Stimulated activated CD8-positive, alpha-beta memory T cell treated with anti-CD3 and anti-CD28 coated beads, Interleukin-7, amount 100 ng/mL, for 4 hours (primary cell): Measurements from ENCODE around the gene SUPT7L.
A peak's percentile ranks its signal among the peaks of the same experiment; 100 is the strongest.

Experiments
- DNase-seq, 2 donors: peaks; one replicate each; pipeline ENCODE4 v3.0.0-alpha.2; 2020; ENCODE audit warnings: low read depth in 2 of 2

The SUPT7L gene, protein sequence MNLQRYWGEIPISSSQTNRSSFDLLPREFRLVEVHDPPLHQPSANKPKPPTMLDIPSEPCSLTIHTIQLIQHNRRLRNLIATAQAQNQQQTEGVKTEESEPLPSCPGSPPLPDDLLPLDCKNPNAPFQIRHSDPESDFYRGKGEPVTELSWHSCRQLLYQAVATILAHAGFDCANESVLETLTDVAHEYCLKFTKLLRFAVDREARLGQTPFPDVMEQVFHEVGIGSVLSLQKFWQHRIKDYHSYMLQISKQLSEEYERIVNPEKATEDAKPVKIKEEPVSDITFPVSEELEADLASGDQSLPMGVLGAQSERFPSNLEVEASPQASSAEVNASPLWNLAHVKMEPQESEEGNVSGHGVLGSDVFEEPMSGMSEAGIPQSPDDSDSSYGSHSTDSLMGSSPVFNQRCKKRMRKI

DNA sequence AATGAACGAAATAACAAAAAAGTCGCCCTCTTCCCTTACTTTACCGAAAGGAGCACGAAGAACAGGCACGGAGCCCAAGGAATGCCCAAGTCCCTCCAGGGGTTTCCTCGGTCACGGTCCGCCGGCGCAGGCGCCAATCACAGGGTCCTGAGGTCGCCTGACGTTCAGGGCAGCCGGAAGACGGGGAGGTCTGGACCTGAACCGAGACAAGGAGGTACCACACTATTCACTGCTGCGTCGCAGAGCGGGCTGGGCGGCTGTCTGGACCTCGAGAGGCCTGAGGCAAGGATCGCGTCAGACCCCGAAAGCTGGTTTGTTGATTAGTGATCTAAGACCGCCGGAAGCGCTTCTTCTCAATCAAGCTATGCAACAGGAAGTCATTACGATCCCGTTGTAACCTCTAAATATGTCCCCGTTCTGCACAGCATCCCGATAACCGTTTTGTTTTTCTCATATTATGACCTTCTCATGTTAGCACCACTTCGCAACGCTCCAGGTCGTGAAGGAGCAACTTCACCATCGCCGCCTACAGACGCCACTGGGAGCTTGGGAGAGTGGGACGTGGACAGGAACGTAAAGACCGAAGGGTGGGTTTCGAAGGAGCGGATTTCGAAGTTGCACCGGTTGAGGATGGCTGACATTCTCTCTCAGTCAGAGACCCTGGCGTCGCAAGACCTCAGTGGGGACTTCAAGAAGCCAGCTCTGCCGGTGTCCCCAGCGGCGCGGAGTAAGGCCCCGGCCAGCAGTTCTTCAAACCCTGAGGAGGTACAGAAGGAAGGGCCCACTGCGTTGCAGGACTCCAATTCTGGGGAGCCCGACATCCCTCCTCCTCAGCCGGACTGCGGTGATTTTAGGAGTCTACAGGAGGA, at the start of gene SUPT7L, which contains the start of gene SLC4A1AP:
SUPT7L (minus strand) TSS at position 330 of the 869 bp plus-strand sequence. CDS start 1,422 bp downstream, outside the sequence.
SLC4A1AP (plus strand) TSS at position 605 of the 869 bp plus-strand sequence; CDS start at position 631, 26 bp downstream.
- DNase-seq: peak; percentile 54 to 61

DNA sequence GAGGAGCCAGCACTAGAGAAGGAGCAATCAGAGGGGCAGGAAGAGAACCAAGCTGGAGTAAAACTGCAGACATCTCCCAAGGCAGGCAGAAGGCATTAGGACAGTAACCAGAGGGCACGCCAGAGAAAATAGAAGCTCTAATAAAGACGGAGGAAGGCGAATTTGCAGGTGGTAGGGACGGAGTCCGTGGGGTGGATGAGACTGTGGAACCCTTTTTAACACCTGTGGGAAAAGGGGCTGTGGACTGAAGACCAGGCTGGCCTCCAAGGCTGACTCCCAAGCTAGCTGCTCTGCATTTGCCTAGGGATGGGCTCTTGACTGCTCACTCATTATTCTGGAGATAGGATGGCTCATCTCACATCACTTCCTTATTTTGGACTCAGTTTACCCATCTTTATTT, 49.8 kb upstream of the SUPT7L start:
- no peak for DNase-seq

DNA sequence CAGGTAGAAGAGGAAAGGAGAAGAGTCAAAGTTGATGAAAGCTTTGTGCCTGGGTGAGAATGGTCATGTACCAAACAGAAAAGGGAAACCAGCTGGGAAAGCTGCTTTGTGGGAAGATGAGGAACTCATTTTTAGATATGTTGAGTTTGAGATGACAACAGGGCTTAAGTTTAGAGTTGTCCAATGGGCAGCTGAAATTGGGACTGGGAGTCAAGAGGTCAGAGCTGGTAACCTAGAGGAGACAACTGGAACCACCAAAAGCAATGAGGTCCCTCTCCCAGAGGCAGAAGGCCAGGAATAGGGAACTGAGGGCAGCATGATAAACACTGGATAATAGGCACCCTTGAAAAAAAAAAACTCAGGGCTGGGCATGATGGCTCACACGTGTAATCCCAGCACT, 49.1 kb upstream of the SUPT7L start:
- DNase-seq: no peak

DNA sequence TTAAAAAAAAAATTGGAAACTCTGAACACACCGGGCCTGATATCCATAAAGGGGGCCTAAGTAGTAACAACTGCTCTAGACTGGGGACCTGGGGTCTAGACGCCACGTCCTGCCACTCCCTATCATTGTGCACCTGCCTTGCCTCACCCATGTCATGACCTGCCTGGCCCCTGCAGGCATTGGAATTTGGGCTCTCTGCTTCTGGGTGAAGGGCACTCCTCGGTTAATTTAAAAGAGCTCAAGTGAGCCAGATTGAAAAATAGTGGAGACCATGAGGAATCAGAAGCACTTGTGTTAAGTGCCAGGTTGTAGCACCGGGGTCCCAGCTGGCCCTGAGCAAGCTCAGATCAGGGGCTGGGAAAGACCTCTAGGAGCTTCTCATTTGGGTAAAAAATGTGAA, 48.4 kb upstream of the SUPT7L start:
- no peak for DNase-seq

DNA sequence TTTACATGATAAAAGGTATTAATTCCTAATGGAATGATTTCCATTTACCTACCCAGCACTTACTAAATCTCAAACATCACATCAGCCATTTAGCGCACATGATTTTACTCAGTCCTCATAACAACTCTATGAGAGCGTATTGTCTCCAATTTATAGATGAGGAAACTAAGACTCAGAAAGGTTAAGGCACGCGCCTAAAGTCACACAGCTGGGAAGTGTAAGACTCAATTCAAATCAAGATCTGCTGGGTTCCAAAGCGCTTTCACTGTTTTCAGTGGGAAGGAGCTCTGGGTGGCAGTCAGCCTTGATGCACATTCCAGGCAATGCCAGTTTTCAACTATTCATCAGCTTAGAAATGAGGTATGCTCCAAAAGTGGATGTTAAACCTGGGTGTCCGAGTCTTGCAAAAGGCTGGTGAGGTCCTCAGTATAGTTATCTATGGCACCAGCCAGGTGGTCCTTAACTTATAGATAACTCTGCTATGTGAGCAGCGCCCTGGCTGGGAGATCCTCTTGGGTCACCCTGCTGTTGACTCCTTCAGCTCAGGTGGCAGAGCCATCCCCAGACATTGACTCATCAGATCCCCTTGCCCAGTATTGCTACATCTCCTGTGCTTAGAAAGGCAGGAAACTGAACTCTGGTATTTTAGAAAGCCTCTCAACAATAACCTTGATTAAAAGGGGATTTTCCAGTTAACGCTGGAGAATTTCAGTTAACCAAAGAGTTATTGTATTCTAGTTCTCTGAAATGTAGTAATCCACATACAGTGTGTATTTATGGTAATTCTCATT, 47.4 kb upstream of the SUPT7L start:
- DNase-seq: no peak

DNA sequence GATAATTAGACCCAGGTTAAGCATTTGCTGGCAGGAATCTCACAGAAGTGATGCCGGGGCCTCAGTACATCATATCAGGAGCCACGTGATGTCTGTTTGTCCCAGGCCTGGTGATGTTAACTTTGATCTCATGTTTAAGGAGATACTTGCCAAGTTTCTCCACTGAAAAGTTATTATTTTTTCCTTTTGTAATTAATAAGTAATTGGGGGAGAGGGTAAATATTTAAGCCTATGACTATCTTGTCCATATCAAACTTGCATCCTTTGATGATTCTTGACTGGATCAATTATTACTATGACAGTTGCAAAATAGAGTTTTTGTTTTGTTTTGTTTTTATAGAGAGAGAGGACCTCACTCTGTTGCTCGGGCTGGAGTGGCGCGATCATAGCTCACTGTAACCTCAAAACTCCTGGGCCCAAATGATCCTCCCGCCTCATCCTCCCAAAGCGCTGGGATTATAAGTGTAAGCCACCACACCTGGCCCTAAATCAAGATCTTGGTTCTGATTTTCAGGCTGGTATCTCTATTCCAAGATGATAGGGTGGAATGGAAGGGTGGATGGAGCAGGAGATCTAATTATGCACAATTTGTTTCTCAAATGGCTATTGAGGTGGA, 46.7 kb upstream of the SUPT7L start:
- no peak for DNase-seq

DNA sequence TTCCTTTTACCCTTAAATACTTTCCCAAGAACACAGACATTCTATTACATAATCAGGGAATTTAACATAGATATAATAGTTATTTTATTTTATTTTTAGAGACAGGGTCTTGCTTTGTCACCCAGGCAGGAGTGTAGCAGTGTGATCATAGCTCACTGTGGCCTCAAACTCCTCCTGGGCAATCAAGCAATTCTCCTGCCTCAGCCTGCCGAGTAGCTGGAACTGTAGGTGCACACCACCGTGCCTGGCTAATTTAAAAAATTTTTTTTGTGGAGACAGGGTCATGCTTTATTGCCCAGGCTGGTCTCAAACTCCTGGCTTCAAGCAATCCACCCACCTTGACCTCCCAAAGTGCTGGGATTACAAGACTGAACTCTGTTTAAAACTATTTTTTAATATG, 45.9 kb upstream of the SUPT7L start:
- no peak for DNase-seq

DNA sequence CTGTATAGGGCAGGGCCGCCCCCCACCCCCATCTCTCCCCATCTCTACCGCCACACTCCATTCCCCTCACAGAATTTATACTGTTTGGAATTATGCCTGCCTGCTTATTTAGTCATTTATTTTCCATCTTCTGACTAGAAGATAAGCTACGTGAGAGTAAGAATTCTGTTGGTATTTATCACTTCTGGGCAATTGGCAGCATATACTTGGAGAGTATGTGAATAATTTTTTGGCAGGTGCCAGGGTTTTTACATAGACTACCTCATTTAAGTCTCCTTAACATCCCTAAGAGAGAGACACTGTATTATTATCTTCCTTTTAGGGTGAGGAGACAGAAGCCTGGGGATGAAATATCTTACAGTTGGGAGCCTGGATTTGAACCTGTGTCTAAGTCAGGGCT, 45.3 kb upstream of the SUPT7L start:
- DNase-seq: no peak

DNA sequence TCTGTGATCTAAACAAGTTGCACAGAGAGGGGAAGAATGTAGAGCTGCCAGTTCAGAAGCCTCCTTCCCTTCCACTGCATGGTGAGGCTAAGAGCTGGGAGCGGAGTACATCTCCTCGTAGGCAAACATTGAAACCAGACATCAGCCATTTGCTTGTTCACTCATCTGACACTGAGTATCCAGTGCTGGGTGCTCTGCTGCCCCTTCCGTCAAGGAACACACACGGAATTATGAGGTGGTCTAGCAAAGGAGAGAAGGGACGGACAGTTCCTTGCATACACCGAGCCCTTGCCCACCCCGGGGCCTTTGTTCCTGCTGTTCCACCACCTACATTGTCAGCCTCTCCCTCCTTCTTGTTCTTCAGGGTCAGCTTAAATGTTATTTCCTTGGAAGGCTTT, 44.8 kb upstream of the SUPT7L start:
- DNase-seq: no peak

DNA sequence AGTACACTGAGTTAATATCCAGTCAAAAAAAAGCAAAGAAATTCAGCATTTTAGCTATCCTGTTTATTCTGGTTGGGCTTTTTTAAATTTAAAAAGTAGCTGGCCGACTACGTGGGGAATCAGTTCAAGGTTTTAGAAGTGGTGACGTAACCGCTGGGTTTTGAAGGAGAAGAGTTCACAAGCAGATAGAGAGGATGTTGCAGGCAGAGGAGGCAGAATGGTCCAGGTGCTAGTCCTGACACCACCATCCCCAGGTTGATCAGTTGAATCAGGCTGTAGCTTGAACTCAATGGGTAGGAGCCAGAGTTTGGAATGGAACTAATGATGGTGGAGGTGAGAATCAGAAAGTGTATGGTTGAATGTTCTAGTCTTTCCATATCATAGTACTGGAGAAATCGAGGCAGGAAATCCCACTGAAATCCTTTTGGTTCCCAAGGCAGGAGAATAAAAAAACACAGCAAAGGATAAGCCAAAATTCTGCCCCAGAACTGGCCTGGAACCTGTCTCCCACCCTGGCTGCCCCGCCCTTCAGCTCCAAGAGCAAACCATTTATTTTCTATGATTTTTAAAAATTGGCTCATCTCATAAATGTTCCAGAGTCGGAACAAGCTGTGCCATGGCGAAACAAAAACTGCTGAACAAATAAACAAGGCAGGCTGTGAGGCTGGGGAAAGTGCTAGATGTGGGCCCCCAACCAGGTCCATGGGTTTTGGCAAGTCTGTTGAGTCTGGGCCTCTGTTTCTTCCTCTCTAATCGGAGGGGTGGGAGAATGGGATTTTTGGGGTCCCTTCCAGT, 44.2 kb upstream of the SUPT7L start:
- DNase-seq: no peak

DNA sequence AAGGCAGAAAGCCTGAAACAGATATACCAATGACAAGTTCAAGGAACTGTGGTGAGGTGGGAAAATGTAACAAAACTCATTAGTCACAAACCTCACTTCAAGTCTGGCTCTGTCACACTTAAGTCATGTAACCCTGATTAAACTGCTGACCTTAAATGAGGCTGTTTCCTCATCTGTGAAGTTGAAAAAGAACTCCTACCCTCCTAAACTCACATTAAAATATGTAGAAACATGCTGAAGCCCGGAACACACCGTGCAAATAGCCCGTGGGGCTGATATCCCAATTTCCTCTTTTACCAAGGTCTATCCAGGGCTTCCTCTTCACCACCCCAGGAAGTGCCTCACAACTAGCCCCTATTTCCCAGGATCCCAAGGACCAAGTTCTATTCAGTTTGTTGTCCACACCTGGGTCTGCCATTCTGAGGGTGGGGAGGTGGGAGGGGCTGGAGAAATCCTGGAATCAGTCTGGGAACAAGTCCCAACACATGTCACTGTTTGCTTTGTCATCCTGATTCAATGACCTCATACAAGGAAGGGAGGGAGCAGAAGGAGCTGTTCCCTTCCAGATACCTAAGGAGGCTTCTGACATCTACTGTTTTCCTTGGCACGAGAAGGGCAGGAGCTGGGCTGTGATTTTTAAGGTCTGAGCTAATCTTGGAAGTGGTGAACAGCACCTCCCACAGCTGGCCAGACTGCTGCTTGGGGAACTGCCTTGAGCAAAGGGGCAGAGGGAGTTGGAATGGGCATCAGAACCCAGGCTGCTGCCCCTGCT, 42.6 kb upstream of the SUPT7L start:
- DNase-seq: no peak

DNA sequence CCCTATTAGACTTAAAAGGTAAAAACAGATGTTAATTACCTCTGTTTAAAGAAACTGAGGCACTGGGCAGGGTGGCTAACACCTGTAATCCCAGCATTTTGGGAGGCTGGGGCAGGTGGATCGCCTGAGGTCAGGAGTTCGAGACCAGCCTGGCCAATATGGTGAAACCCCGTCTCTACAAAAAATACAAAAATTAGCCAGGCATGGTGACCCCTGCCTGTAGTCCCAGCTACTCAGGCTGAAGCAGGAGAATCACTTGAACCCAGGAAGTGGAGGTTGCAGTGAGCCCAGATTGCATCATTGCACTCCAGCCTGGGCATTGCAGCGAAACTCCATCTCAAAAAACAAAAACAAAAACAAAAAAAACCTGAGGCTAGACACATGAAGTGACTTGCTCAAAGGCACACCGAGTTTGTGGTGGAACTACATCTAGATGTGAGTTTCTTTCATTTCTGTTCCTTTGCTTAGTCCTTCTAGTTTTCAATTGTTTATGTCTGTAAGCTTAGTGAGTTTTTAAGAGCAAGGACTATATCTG, 41.0 kb upstream of the SUPT7L start:
- DNase-seq: no peak

DNA sequence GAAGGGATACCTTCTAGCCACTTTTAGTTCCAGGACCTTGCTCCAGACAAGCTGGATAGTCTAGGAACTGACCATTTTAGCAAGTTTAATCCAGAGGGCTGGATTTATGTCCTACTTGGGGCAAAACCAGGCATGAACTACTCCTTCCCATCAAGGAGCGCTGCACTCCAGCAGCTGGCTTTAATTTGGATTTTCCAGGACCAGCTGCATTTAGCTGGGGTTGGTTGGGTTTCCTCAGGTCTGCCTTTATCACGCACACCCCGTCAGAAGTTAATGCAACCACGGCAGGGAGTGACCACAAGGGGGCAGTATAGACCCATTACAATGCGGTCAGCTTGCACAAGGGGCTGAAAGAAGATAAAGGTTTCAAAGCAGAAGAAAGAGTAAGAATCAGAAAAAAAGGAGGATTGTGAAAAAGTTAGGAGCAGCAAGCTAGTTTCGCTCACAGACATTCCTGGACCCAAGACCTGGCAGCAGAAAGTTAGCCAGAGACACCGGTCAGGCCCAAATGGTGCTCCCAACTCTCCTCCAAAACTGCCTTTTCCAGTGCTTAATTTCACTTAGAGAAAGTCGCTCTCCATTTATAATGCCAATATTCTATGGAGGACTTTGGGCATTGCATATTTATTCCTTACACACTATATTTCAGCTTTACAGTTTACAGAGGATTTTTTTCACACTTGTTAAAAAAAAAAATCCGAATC, 40.4 kb upstream of the SUPT7L start:
- peak; percentile 68 to 80 for DNase-seq

DNA sequence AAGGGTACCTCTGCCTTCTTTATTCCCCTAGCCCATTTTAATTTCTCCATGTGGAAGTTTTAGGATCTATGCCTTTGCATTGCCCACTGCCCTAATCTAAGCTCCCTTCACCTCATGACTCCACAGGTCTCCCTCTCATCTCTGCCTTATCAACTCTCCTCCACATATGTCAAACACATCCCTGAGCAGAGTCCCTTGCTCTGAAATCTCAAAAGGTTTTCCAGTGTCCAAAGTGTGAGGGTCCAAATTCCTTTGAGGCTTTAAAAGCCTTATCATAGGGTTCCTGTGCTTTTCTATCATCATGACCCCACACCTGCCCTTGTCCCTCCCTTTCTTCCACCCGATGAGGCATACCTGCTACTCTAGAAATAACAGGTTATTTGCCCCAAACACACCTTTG, 38.9 kb upstream of the SUPT7L start:
- no peak for DNase-seq

DNA sequence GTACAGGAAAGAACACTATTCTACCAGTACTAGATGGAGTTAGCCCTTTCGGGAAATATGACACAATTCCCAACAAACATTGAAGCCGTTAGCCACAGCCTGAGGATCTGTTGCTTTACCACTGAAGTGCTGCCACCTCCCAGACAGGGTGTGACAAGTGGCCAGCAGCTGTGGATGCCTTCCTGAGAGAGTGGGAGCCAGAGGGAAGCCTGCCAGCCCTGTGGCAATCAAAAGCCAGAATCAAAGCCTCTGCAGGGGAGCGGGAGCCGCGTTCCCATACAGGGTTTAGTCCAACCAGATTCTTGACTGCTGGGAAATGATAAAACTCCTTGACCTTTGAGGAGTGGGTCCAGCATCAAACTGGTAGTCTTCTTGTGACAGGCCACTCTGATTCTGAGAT, 38.3 kb upstream of the SUPT7L start:
- no peak for DNase-seq

DNA sequence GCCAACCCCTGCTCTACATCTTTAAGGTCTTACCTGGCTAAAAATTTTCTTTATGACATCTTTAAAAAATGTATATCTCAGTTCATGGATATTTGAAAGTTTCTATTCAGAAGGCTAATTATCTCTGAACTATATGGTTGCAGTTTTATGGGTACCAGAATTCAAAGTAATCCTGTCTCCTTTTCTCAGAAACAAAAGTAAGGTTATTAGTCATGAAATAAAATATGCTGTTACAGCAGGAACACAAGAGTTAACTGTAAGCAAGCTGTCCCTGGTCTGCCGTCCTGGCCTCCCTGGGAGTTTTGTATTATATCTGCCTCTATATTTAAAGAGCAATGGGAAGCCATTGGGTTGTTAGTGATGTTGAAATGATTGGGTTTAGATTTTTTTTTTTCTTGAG, 34.2 kb upstream of the SUPT7L start:
- DNase-seq: no peak

DNA sequence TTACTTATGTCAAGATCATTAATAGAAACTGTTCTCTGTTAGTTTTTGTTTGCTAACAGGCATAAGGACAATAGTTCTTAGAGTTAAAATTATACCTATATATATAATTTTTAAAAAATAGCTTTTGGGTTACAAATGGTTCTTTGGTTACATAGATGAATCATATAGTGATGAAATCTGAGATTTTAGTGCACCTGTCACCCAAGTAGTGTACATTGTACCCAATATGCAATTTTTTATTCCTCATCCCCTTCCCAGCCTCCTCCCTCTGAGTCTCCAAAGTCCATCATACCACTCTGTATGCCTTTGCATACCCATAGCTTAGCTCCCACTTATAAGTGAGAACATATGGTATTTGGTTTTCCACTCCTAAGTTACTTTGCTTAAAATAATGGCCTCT, 26.6 kb upstream of the SUPT7L start:
- DNase-seq: no peak

DNA sequence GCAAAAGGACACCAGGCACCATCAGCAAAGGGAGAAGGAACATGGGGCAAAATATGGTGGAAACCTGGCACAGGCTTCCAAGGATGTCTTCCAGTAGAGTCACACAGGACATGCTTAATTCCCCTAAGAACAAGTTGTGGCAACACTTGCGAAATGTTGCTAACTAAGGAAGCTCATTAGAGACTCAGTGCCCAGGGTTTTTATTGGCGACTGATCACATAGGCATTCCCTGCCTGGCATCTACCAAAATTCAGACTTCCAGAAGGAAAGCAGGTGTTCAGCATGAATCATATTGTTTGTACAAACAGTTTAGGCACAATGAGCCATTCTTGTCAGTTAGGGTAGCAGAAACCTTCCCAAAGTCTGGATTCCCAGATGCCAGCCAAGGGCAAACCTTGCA, 26.0 kb upstream of the SUPT7L start:
- DNase-seq: no peak

DNA sequence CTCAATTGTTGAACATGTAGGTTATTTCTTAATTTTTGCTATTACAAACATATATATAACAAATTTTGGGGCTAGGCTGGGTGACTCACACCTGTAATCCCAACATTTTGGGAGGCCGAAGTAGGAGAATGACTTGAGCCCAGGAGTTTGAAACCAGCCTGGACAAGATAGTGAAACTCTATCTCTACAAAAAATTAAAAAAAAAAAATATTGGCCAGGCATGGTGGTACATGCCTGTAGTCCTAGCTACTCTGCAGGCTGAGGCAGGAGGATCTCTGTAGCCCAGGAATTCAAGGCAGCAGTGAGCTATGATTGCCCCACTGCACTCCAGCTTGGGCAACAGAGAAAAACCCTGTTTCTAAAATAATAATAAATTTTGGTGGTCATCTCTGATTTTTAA, 23.8 kb upstream of the SUPT7L start:
- DNase-seq: no peak
